K562 (cell line): ENCODE data around the gene PHLDA3. TPM values are rescaled to one million over a fixed set of nuclear protein-coding genes. Genes with fewer than 3 reads are reported as not detected.
A peak's percentile ranks its signal among the peaks of the same experiment; 100 is the strongest.

Experiments used
- DMBX1 ChIP-seq: fragments of 250-450 bp; sonication (Bioruptor Pico); IDR thresholded peaks from 2 replicates; pipeline ENCODE4 v1.8.0; 2022; ENCODE audit warnings: inconsistent platforms, mild to moderate bottlenecking, moderate library complexity, borderline replicate concordance
- E2F6 ChIP-seq, 2 experiments: IDR thresholded peaks; 2 replicates each; pipeline ENCODE4 v1.6.1; 2011; ENCODE audit warnings: borderline replicate concordance in 1 of 2, control low read depth in 1 of 2, low read depth in 1 of 2, low read length in 1 of 2, mild to moderate bottlenecking in 1 of 2, mixed read lengths in 1 of 2, moderate library complexity in 1 of 2; ENCODE audit not compliant: insufficient read depth in 1 of 2, insufficient read length in 1 of 2, poor library complexity in 1 of 2, severe bottlenecking in 1 of 2; ENCODE audit errors: extremely low read depth in 1 of 2
- FOXA3 ChIP-seq, 2 experiments: fragments of 450-650 bp in 1 of 2; sonication (generic) in 1 of 2; formaldehyde crosslinking; IDR thresholded peaks in 1 of 2; conservative IDR thresholded peaks in 1 of 2; 2 replicates each; pipeline versions ENCODE4 v1.4.0 to v1.8.0; 2020 to 2022; ENCODE audit warnings: mild to moderate bottlenecking in 2 of 2, missing genetic modification reagents in 1 of 2
- HDAC8 ChIP-seq: fragments of 450-650 bp; IDR thresholded peaks from 2 replicates; pipeline ENCODE4 v1.6.1; 2016; ENCODE audit warnings: mild to moderate bottlenecking, missing genetic modification characterization, moderate library complexity, missing compliant biosample characterization
- HNRNPLL ChIP-seq: fragments of 200-400 bp; formaldehyde crosslinking; IDR thresholded peaks from 2 replicates; pipeline ENCODE4 v1.6.1; 2017; ENCODE audit warnings: low read length, low read depth, mild to moderate bottlenecking; ENCODE audit not compliant: poor library complexity, severe bottlenecking
- MBD2 ChIP-seq: sonication (generic); IDR thresholded peaks from 2 replicates; pipeline ENCODE4 v1.6.1; 2016; ENCODE audit warnings: low read depth, borderline replicate concordance
- NR2C1 ChIP-seq, 2 experiments: fragments of 450-650 bp; IDR thresholded peaks; 2 replicates each; pipeline ENCODE4 v1.6.1; 2017; ENCODE audit warnings: mild to moderate bottlenecking in 2 of 2, antibody characterized with exemption in 1 of 2, inconsistent platforms in 1 of 2, missing compliant biosample characterization in 1 of 2, missing genetic modification characterization in 1 of 2
- POLR2A ChIP-seq: fragments of 450-650 bp; conservative IDR thresholded peaks from 2 replicates; pipeline ENCODE4 v1.6.1; 2016
- POLR2H ChIP-seq: IDR thresholded peaks from 2 replicates; pipeline ENCODE4 v1.6.1; 2016; ENCODE audit warnings: missing genetic modification characterization, low read depth, mild to moderate bottlenecking, control low read depth, missing compliant biosample characterization, moderate library complexity
- RFX7 ChIP-seq: fragments of 250-450 bp; sonication (Bioruptor Pico); IDR thresholded peaks from 2 replicates; pipeline ENCODE4 v1.5.1; 2021; ENCODE audit warnings: mild to moderate bottlenecking
- RREB1 ChIP-seq: fragments of 250-450 bp; sonication (Bioruptor Pico); IDR thresholded peaks from 2 replicates; pipeline ENCODE4 v1.4.0; 2020
- ZBTB11 ChIP-seq, 3 experiments: fragments of 200-800 bp in 1 of 3; fragments of 250-450 bp in 1 of 3; fragments of 450-650 bp in 1 of 3; sonication (Bioruptor Pico) in 1 of 3; sonication (Bioruptor generic) in 1 of 3; formaldehyde crosslinking in 1 of 3; IDR thresholded peaks; 2 replicates each; pipeline versions ENCODE4 v1.6.1 to v1.8.0; 2016 to 2022; ENCODE audit warnings: mild to moderate bottlenecking in 2 of 3, missing genetic modification characterization in 2 of 3, missing compliant biosample characterization in 1 of 3, moderate library complexity in 1 of 3
- ZNF696 ChIP-seq: fragments of 250-450 bp; sonication (Bioruptor Pico); conservative IDR thresholded peaks from 2 replicates; pipeline ENCODE4 v1.4.0; 2020; ENCODE audit warnings: mild to moderate bottlenecking, moderate library complexity
- polyA plus RNA-seq, 8 experiments: library from polyadenylated mRNA; depleted of rRNA in 4 of 8; stranded (reverse) in 5 of 8; unstranded in 3 of 8; fragments of >200 nt; fragmentation: Nextera tagmentation in 2 of 8; fragmentation: Illumina TruSeq in 1 of 8; extraction: Ambion mirVana in 2 of 8; extraction: Trizol in 1 of 8; gene quantifications; 2 replicates each; pipeline versions ENCODE4 v1.2.1 to v1.2.3, GENCODE V29; 2011 to 2014; ENCODE audit warnings: inconsistent platforms in 1 of 8, missing spikeins in 1 of 8
- total RNA-seq, 7 experiments: library from RNA; depleted of rRNA in 6 of 7; stranded (reverse); fragments of >200 nt in 6 of 7; fragmentation: Illumina TruSeq in 2 of 7; extraction: Trizol in 2 of 7; gene quantifications; 2 replicates each; pipeline versions ENCODE4 v1.2.1 to v1.2.3, GENCODE V29; 2011 to 2021; ENCODE audit warnings: low replicate concordance in 1 of 7

The PHLDA3 gene
- total and polyA plus RNA-seq, 9 of the 15 experiments (the other 6 are each of a cell fraction or from before 2014, with no cell fraction given): 0.11 to 0.27 TPM; not detected in 7

GRCh38 chr1:201461645-201462441 lies 7.1 kb downstream of the PHLDA3 start (continued):
- TF ChIP-seq POLR2H (tag) (no peak), RFX7 (CRISPR knock-in tag) (no peak), HNRNPLL (no peak), FOXA3 (CRISPR knock-in tag; conservative IDR thresholded peaks at IDR 0.05 in 1 of 2, IDR thresholded peaks at IDR 0.05 in 1 of 2) (no peak), E2F6 (IDR thresholded peaks at IDR 0.05; ENCODE audit: borderline replicate concordance in 1 of 2, extremely low read depth in 1 of 2, insufficient read depth in 1 of 2, insufficient read length in 1 of 2, low read depth in 1 of 2, low read length in 1 of 2, poor library complexity in 1 of 2, severe bottlenecking in 1 of 2) (peak in 1 of 2 experiments; percentile 50), ZBTB11 (CRISPR knock-in tag; IDR thresholded peaks at IDR 0.05) (peak in 1 of 3 experiments; percentile 50; a peak in 2 of 6 replicates), MBD2 (0 out of 2 replicates have a peak, but pooled peaks have one; percentile 16), POLR2A (no peak), NR2C1 (IDR thresholded peaks at IDR 0.05) (no peak), NR2C1 (tag; IDR thresholded peaks at IDR 0.05) (no peak), HDAC8 (tag) (0 out of 2 replicates have a peak, but pooled peaks have one; percentile 42), DMBX1 (peak; percentile 76; the same call in 1 of the 2 replicates), ZNF696 (CRISPR knock-in tag) (no peak), RREB1 (no peak)
